HS-5 (cell line): Measurements from ENCODE around the gene PRSS36.

Source experiments
- DNase-seq: peaks from one replicate; pipeline ENCODE4 v3.0.0-alpha.2; 2012; ENCODE audit warnings: low read depth

Gene PRSS36

DNA sequence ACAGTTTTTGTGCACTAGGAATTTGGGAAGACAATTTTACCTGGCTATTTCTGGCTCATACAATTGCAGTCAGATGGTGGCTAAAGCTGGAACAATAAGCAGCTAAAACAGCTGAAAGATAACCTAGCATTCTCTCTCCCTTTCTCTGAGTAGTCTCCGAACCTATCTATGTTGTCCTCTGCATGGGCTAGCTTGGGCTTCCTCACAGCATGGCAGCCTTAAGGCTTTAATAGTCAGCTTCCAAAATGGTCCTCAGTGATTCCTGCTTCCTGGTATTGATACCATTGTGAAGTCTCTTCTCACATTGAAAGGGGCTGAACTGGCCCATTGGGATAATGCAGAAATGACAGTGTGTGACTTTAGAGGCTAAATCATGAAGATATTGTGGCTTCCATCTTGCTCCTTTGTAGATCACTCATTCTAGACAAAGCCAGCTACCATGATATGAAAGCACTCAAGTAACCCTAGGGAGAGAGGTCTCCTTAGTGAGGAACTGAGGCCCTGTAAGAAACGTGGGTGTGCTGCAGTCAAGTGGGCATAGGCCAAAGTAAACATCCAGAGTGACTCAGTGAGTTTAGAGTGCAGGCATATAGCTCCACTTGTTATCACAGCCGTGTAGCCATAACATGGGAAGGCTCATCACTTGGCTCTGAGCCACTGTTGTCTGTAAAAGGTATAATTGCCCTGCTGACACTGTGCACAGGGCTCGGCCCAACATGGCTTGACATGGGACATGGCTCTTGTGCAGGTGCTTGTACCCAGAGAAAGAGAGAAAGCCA is 49.8 kb downstream of the PRSS36 start:
- no peak for DNase-seq

DNA sequence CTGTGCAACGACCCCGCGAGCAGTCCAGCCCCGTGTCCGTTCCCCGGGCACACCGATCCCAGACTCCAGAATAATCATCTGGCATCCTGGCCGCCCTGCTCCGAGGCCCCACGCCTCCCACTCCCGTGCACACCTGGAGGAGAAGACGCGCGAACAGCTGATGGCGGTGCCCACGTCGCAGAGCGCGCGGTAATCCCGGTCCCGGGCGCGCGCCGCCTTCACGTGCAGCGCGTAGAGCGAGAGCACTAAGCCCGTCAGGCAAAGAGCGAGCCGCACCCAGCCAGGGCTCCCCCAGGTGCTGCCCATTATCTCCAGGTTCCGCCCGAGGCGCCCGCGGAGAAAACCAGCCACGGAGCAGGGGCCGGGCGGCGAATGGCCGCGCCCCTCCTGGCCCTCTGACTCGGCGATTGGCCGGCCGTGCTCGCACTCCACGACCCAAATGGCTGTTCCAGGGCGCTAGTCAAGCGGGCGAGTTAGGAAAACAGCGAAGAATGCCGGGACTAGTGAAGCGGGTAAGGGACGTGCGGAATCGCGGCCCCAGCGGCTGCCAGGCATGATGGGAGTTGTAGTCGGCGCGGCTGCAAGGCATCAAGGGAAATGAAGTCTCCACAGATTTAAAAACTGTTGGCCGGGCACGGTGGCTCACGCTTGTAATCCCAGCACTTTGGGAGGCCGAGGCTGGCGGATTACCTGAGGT is 55.3 kb downstream of the PRSS36 start, which contains the start of gene VKORC1:
TSS of gene VKORC1 (minus strand) at position 374 of the 697 bp plus-strand sequence. CDS start at position 306, 68 bp downstream.
- peak; percentile 96 for DNase-seq

DNA sequence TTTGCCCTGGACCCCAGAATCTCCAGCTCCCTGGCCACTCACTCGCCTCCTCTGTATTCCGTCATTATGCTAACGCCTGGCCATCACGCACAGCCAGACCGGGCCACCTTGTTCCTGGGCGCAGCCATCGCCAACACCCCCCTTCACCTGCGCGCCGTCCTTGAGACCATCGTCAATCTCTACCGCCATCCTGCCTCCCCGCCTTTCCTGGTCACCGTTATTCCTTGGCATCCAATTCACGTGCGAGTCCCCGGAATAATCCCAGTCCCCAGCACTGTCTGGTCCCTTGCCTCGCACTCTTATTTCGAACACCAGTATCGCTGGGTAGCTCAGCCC is 55.8 kb downstream of the PRSS36 start:
- DNase-seq, result no peak

DNA sequence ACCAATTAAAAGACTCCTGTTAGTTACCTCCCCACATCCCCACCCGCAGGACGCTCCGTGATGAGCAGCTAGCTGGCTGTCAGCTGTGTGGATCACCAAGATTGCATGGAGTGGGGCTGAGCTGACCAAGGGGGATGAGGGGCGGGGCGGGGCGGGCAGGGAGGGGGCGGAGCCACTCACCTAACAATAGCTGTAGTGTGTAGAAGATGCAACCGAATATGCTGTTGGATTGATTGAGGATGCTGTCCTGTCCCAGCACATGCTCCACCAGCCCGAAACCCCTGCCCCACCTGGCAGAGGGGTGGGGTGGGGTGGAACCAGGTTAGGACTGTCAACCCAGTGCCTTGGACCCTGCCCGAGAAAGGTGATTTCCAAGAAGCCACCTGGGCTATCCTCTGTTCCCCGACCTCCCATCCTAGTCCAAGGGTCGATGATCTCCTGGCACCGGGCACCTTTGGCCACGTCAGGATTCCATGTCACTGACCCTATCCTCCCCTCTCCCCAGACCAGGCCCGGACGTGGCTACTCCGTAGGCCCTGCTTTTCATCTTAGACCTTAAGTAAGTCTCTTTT is 56.6 kb downstream of the PRSS36 start:
- DNase-seq, result no peak

DNA sequence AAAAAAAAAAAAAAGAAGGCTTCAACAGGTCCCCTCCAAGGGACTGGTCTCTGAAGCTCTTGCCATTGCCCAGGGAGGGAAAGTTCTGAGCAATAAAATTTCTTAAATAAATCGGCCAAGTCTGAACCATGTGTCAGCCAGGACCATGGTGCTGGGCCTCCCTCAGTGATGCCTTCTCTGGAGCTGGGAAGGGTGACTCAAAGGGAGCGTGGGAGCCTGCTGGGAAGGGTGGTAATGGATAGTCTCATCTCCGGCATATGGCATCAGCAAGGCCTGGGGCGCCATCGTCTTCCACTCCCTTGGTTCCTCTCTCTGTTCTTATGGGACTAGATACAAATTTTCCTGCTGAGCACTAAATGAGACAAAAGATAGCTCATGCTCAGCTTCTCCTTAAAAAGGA is 57.5 kb downstream of the PRSS36 start:
- DNase-seq, result no peak

DNA sequence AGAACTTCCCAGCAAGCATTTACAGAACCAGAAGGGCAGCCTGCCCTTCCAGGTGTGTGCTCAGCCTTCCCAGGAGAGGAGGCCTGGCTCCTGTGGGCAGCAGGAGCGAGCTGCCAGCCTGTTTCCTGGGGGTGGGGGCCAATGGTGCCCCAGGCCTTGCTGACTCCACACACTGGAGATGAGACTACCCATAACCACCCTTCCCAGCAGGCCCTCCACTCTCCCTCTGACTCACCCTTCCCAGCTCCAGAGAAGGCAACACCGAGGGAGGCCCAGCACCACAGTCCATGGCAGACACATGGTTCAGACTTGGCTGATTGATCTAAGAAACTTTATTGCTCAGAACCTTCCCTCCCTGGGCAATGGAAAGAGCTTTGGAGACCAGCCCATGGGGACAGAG is 59.3 kb downstream of the PRSS36 start:
- DNase-seq, result no peak

DNA sequence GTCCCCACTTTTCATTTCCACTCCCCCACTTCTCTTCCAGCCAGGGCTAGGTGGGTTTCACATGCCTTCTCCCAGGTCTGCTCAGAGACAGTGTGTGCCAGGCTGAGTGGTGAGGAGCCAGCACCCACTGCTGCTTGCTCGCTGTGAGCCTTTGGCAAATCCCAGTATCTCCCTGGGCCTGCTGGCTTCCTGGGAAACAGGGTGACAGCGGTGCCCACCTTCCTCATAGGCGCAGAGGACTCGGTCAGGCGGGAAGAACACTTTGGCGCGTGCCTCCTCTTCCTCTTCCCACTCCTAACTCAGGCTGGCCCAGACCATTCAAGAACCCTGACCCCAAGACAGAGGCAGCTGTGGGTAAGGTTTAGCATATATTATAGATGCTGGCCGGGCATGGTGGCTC is 60.7 kb downstream of the PRSS36 start:
- DNase-seq, result no peak
